Gastrocnemius medialis (tissue), 4 donors: ENCODE results near the gene TNXB. TPM values are rescaled to one million over a fixed set of nuclear protein-coding genes. Genes with fewer than 3 reads are reported as not detected.
"Not testable (repeated sequence)": the region's sequence is repeated elsewhere in the genome, so short reads cannot be mapped to it uniquely, and the experiment has no call there.

ENCODE experiments used
- ATAC-seq, 2 donors: fragments of 150-250 bp; one replicate each; pipeline ENCODE4 v1.9.1; 2016
- DNase-seq, 2 donors: peaks; one replicate each; pipeline ENCODE4 v3.0.0-alpha.2; 2019
- H3K27ac ChIP-seq, 4 donors: fragments of 200-600 bp; sonication (generic); 1 replicate in 1 of 4; 2 replicates in 3 of 4; pipeline ENCODE4 v1.5.1; 2016 to 2018; ENCODE audit warnings: mild to moderate bottlenecking in 2 of 4, moderate library complexity in 1 of 4
- H3K27me3 ChIP-seq, 3 donors: fragments of 200-600 bp; sonication (generic) in 2 of 3; 1 replicate in 1 of 3; 2 replicates in 2 of 3; pipeline versions ENCODE4 v1.5.1 to v1.6.0; 2016 to 2019; ENCODE audit warnings: mild to moderate bottlenecking in 1 of 3, moderate library complexity in 1 of 3
- H3K36me3 ChIP-seq, 2 donors: fragments of 200-600 bp; sonication (generic) in 1 of 2; one replicate each; pipeline ENCODE4 v1.5.1; 2017 to 2018
- H3K4me1 ChIP-seq, 2 donors: fragments of 200-600 bp; sonication (generic) in 1 of 2; one replicate each; pipeline ENCODE4 v1.5.1; 2016 to 2017; ENCODE audit warnings: mild to moderate bottlenecking in 2 of 2
- H3K4me3 ChIP-seq, 4 donors: fragments of 200-600 bp; sonication (generic) in 3 of 4; 1 replicate in 1 of 4; 2 replicates in 3 of 4; pipeline ENCODE4 v1.5.1; 2016 to 2019; ENCODE audit warnings: mild to moderate bottlenecking in 2 of 4
- H3K9me3 ChIP-seq, 3 donors: fragments of 200-600 bp; sonication (generic) in 2 of 3; 1 replicate in 1 of 3; 2 replicates in 2 of 3; pipeline ENCODE4 v1.5.1; 2016 to 2019
- POLR2A ChIP-seq, 2 donors: fragments of 450-650 bp; IDR thresholded peaks; one replicate each; pipeline ENCODE4 v1.6.1; 2017; ENCODE audit warnings: antibody characterized with exemption in 2 of 2, mild to moderate bottlenecking in 2 of 2, moderate library complexity in 2 of 2
- in situ Hi-C, 4 donors: fragments of 200-750 bp; cut with MboI; loops; one replicate each; pipeline versions ENCODE4 v1.15.0 to v1.8.0; 2017; ENCODE audit warnings: low sequenced_read_pairs in 4 of 4
- intact Hi-C: fragments of 100-400 bp; cut with DNase I; formaldehyde crosslinking; loops from one replicate; pipeline ENCODE4 v1.15.1; 2023; ENCODE audit warnings: low total_unique reads
- total RNA-seq, 4 donors: library from RNA; depleted of rRNA; stranded (reverse); fragments of >200 nt; gene quantifications; one replicate each; pipeline versions ENCODE4 v1.1.0 to v1.2.3, GENCODE V29; 2016
- TF ChIP-seq, protein P1 (sequence below), 5 experiments: fragments of 450-650 bp in 3 of 5; fragments of 200-600 bp in 2 of 5; sonication (generic) in 2 of 5; IDR thresholded peaks in 4 of 5; conservative IDR thresholded peaks in 1 of 5; 1 replicate in 4 of 5; 2 replicates in 1 of 5; pipeline ENCODE4 v1.5.1; 2016 to 2019; ENCODE audit warnings: antibody characterized with exemption in 5 of 5, mild to moderate bottlenecking in 3 of 5, moderate library complexity in 3 of 5

TNXB gene
- total RNA-seq, 4 donors from 2014 or later: 12.0 to 37.0 (median 33.5) TPM

DNA sequence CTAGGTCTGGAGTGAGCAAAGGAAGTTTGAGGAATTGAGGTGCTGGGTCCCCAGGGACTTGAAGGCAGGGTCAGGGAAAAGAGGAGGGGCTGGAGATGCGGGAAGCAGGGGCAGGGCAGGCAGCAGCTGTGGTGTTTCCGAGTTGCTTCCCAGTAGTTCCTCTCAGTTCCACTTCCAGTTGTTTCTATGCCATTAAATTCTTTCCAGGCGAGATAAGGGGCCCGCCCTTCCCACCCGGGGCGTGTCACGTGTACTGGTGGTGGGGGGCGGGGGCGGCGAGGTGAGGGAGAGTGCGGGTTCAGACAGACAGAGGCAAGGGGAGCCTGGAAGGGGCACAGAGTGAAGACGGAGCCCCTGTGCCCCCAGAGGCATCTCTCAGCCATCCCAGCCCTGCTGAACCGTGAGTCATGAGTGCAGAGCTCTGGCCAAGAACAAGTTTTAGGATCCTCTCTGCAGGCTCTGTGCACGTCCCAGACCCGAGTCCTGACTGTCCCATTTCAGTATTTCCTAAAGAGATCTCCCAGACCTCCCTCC lies 977 bp downstream of the TNXB start:
- H3K4me1 ChIP-seq: peaks cover 19 to 24% of the 10 kb centered on the region in 2 donors

DNA sequence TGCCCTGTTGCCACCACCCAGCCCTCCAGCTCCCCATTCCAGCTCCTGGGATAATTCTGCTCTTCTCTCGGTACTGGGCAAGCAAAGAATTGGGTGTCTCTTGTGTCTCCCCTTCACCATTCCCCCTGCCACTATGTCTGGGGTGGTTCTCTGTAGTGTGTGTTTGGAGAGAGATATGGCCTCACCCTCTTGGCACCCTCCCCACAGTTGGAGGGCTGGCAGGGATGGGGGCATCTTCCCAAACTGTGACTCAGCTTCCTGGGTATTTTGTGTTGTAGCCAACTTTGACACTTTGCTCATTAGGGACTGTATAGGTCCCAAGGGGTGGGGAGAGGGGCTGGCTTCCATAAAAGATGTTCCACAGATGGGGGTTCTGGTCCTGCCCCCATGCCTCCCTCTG lies 1.7 kb downstream of the TNXB start:
- in situ Hi-C loops (no loop called here), intact Hi-C loops (no loop called here)
- peaks cover 4 to 20% (median 7%) of the 10 kb centered on the region in 3 donors for H3K27me3 ChIP-seq
- peak overlapping the region; percentile 64 to 77 (median 71) for H3K27ac ChIP-seq
- H3K4me3 ChIP-seq: peak overlapping the region in 2 of 4 donors; percentile 15 to 48
- TF ChIP-seq, protein P1, sequence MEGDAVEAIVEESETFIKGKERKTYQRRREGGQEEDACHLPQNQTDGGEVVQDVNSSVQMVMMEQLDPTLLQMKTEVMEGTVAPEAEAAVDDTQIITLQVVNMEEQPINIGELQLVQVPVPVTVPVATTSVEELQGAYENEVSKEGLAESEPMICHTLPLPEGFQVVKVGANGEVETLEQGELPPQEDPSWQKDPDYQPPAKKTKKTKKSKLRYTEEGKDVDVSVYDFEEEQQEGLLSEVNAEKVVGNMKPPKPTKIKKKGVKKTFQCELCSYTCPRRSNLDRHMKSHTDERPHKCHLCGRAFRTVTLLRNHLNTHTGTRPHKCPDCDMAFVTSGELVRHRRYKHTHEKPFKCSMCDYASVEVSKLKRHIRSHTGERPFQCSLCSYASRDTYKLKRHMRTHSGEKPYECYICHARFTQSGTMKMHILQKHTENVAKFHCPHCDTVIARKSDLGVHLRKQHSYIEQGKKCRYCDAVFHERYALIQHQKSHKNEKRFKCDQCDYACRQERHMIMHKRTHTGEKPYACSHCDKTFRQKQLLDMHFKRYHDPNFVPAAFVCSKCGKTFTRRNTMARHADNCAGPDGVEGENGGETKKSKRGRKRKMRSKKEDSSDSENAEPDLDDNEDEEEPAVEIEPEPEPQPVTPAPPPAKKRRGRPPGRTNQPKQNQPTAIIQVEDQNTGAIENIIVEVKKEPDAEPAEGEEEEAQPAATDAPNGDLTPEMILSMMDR (IDR thresholded peaks at IDR 0.05 in 4 of 5, conservative IDR thresholded peaks at IDR 0.05 in 1 of 5): no peak
- no peak for TF ChIP-seq POLR2A (IDR thresholded peaks at IDR 0.05)
- ATAC-seq (no peak), DNase-seq (no peak)
- peaks cover 19% of the 10 kb centered on the region in 2 donors for H3K4me1 ChIP-seq
- no peaks in the 10 kb centered on the region for H3K36me3 ChIP-seq
- no peaks in the 10 kb centered on the region for H3K9me3 ChIP-seq

More for the DNA sequence above, 977 bp downstream of the TNXB start:
- peak; percentile 30 to 62 for DNase-seq
- in situ Hi-C loops (no loop called here), intact Hi-C loops (no loop called here)
- no peaks in the 10 kb centered on the region for H3K36me3 ChIP-seq
- no peaks in the 10 kb centered on the region for H3K9me3 ChIP-seq
- peaks cover 4 to 20% (median 7%) of the 10 kb centered on the region in 3 donors for H3K27me3 ChIP-seq
- peak; percentile 58 for ATAC-seq
- TF ChIP-seq, protein P1 (IDR thresholded peaks at IDR 0.05 in 4 of 5, conservative IDR thresholded peaks at IDR 0.05 in 1 of 5): no peak
- no peak for TF ChIP-seq POLR2A (IDR thresholded peaks at IDR 0.05)
- H3K4me3 ChIP-seq: peak overlapping the region; percentile 42 to 48 (median 44)
- peak overlapping the region; percentile 64 to 77 (median 71) for H3K27ac ChIP-seq

DNA sequence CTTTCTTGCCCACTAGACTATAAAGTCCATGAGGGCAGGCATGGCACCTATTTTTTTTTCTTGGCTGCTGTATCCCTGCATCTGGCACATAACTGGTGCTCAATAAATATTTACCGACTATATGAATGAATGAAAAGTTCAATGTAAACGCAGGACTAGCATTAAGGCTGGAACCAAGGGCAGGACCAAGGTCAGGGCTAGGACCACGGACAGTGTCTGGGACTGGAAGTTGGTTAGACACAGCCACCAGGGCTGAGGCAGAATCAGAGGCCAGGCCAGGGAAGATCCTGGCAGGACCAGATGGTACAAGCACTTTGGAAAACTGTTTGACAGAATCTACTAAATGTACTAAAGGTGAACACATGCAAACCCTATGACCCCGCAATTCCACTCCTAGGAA lies 3.7 kb downstream of the TNXB start:
- in situ Hi-C loops: no loop called here
- H3K4me1 ChIP-seq: peaks cover 6 to 12% of the 10 kb centered on the region in 2 donors

DNA sequence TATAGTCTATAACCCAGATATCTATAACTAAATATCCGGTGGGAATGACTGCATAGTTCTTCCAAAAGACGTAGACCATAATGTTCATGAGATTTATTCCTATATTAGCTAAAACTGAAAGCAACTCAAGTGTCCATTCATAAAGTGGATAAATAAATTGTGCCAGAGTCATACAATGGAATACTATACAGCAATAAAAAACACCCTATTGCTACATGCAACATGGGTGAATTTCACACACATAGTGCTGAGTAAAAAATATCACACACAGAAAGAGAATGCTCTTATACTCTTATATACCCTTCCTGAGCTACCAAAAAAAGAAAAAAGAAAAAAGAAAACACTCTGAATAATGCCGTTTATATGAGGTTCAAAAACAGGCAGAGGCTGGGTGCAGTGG lies 6.9 kb downstream of the TNXB start:
- Histone ChIP-seq H3K4me3 (no peak overlapping the region), H3K27me3 (peaks cover 0 to 10% (median under 1%) of the 10 kb centered on the region in 3 donors), H3K9me3 (no peaks in the 10 kb centered on the region), H3K4me1 (peaks cover 0 to 3% of the 10 kb centered on the region in 2 donors), H3K36me3 (no peaks in the 10 kb centered on the region), H3K27ac (no peak overlapping the region)
- TF ChIP-seq POLR2A (IDR thresholded peaks at IDR 0.05): no peak
- TF ChIP-seq, protein P1 (IDR thresholded peaks at IDR 0.05 in 4 of 5, conservative IDR thresholded peaks at IDR 0.05 in 1 of 5): no peak
- DNase-seq: no peak
- intact Hi-C loops: no loop called here
- in situ Hi-C loops: no loop called here
- ATAC-seq: no peak

More for the DNA sequence above, 3.7 kb downstream of the TNXB start:
- no peaks in the 10 kb centered on the region for H3K36me3 ChIP-seq
- no peak for DNase-seq
- intact Hi-C loops: no loop called here
- peaks cover 4 to 16% (median 7%) of the 10 kb centered on the region in 3 donors for H3K27me3 ChIP-seq
- no peaks in the 10 kb centered on the region for H3K9me3 ChIP-seq
- H3K4me3 ChIP-seq: no peak overlapping the region
- ATAC-seq: no peak
- TF ChIP-seq POLR2A (IDR thresholded peaks at IDR 0.05): no peak
- TF ChIP-seq, protein P1 (IDR thresholded peaks at IDR 0.05 in 4 of 5, conservative IDR thresholded peaks at IDR 0.05 in 1 of 5): no peak
- H3K27ac ChIP-seq: no peak overlapping the region

DNA sequence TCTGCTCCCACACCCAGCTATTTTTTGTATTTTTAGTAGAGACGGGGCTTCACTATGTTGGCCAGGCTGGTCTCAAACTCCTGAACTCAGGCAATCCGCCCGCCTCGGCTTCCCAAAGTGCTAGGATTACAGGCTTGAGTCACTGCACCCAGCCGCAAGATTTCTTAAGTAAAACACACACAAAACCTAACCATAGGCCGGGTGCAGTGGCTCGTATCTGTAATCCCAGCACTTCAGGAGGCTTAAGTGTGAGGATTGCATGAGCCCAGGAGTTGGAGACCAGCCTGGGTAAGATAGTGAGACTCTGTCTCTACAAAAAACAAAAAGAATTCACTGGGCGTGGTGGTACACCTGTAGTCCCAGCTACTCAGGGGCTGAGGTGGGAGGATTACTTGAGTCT lies 8.9 kb downstream of the TNXB start:
- in situ Hi-C loops: not testable (repeated sequence)

More for the DNA sequence above, 8.9 kb downstream of the TNXB start:
- DNase-seq, ATAC-seq, intact Hi-C loops, H3K4me1 ChIP-seq, H3K36me3 ChIP-seq, H3K4me3 ChIP-seq, H3K9me3 ChIP-seq, H3K27ac ChIP-seq: not testable (repeated sequence)
- H3K27me3 ChIP-seq: peaks cover 6 to 30% (median 10%) of the 10 kb centered on the region in 3 donors
